ENCODE results near the gene MEGF10.

- no peak for TF ChIP-seq EZH2 (IDR thresholded peaks at IDR 0.05; ENCODE audit: low read depth)
- no peak for TF ChIP-seq CTCF (conservative IDR thresholded peaks at IDR 0.05)
Observed at GRCh38 chr5:127307868-127308267, 17.3 kb downstream of the MEGF10 start.

Data from PC-9 (cell line).